Tibial nerve (tissue), 4 donors: Measurements from ENCODE around the gene WNT11.

ENCODE experiments used
- CTCF ChIP-seq, 5 experiments: fragments of 200-600 bp in 3 of 5; fragments of 450-650 bp in 2 of 5; sonication (generic) in 3 of 5; IDR thresholded peaks; one replicate each; pipeline ENCODE4 v1.5.1; 2016 to 2019; ENCODE audit warnings: antibody characterized with exemption in 5 of 5, mild to moderate bottlenecking in 3 of 5, moderate library complexity in 2 of 5
- EP300 ChIP-seq, 2 donors: sonication (generic); formaldehyde crosslinking; IDR thresholded peaks; one replicate each; pipeline ENCODE4 v1.6.1; 2017; ENCODE audit warnings: antibody characterized with exemption in 2 of 2, mild to moderate bottlenecking in 1 of 2
- POLR2A ChIP-seq, 2 donors: fragments of 450-650 bp; IDR thresholded peaks; one replicate each; pipeline ENCODE4 v1.6.1; 2017; ENCODE audit warnings: antibody characterized with exemption in 2 of 2, mild to moderate bottlenecking in 2 of 2, moderate library complexity in 2 of 2

- no peak for TF ChIP-seq CTCF (IDR thresholded peaks at IDR 0.05)
- TF ChIP-seq POLR2A (IDR thresholded peaks at IDR 0.05), result no peak
- no peak for TF ChIP-seq EP300 (IDR thresholded peaks at IDR 0.05)
Measured at GRCh38 chr11:76228875-76229149, 22.5 kb upstream of the WNT11 start.
